ENCODE data around the gene WDR83. TPM values are rescaled to one million over a fixed set of nuclear protein-coding genes. Genes with fewer than 3 reads are reported as not detected.

The WDR83 gene
- total and polyA plus RNA-seq, 2 of the 8 experiments (the other 6 are each of a cell fraction or from before 2014, with no cell fraction given) = 12.6 to 15.3 TPM

DNA sequence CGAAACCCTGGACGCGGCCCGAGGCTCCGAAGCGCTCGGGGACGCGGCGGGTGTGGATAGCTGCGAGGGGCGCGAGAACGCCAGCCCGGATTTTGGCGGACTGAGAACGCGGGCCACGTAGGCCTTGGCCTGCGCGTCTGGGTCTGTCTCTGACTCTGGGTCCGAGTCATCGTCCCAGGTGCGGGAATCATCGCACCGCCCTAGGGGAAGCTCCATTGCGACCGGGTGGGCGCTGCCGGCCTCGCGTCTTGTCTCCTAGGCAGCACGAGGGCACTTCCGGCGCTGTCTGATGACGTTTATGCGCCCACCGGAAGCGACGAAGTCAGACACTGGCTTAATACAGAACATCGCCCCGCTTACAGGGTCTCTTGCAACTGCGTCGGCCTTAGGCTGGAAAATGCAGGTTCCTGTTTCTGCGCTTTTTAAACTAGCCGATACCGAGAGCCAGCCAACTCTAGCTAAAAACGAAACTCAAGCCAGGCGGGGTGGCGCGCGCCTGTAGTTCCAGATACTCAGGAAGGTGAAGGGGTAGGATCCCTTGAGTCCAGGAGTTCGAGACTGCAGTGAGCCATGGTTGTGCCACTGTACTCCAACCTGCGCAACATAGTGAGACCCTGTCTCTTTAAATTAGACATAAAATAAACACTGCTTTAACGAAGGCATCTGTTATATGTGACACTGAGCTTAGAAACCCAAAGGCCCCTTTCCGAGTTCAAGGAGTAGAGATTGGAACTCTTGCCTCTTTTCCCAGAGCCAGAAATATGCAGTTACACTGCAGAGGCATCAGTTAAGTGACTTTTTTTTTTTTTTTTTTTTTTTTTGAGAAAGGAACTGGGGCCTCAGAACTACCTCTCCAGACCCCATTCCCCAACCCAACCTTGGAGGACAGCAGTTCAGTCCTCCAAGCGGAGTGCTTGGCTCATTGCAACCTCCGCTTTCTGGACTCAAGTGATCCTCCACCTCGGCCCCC lies 30.0 kb downstream of the WDR83 start, which contains the start of gene FBXW9 (continued):
- TF ChIP-seq CREB1 (IDR thresholded peaks at IDR 0.05) (peak; percentile 99), SUZ12 (IDR thresholded peaks at IDR 0.05; ENCODE audit: low read length) (no peak), FOSL1 (IDR thresholded peaks at IDR 0.05; ENCODE audit: insufficient read depth, low read depth, low read length) (no peak), RXRA (IDR thresholded peaks at IDR 0.05; ENCODE audit: insufficient read depth, low read depth, low read length) (no peak), RAD21 (IDR thresholded peaks at IDR 0.05 in 1 of 2, conservative IDR thresholded peaks at IDR 0.05 in 1 of 2; ENCODE audit: low read depth in 2 of 2, low read length in 2 of 2) (no peak), ASH2L (IDR thresholded peaks at IDR 0.05; ENCODE audit: low read length) (peak; percentile 87), JUN (IDR thresholded peaks at IDR 0.05; ENCODE audit: low read depth, low read length) (no peak), RBBP5 (IDR thresholded peaks at IDR 0.05; ENCODE audit: borderline replicate concordance, low read depth, low read length) (peak; percentile 69; the same call in 1 of the 2 replicates), CHD2 (IDR thresholded peaks at IDR 0.05; ENCODE audit: low read length) (no peak), TAF7 (optimal IDR thresholded peaks at IDR 0.05; ENCODE audit: borderline replicate concordance, low read depth, low read length) (peak; percentile 62), KDM4A (IDR thresholded peaks at IDR 0.05; ENCODE audit: low read depth, low read length, severe bottlenecking) (peak; percentile 99), SP2 (IDR thresholded peaks at IDR 0.05; ENCODE audit: low read length) (no peak), CHD1 (IDR thresholded peaks at IDR 0.05; ENCODE audit: low read depth, low read length) (no peak), SRF (IDR thresholded peaks at IDR 0.05; ENCODE audit: low read depth, low read length) (peak; percentile 85), EZH2 (IDR thresholded peaks at IDR 0.05; ENCODE audit: low read depth, low read length, severe bottlenecking) (no peak), YY1 (IDR thresholded peaks at IDR 0.05; ENCODE audit: low read depth, low read length) (0 out of 2 replicates have a peak, but pooled peaks have one; percentile 44), EGR1 (IDR thresholded peaks at IDR 0.05; ENCODE audit: borderline replicate concordance, low read depth, low read length) (no peak)
- TF ChIP-seq, protein P1, sequence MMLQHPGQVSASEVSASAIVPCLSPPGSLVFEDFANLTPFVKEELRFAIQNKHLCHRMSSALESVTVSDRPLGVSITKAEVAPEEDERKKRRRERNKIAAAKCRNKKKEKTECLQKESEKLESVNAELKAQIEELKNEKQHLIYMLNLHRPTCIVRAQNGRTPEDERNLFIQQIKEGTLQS (IDR thresholded peaks at IDR 0.05; ENCODE audit: insufficient read depth, low read depth, low read length) = peak; percentile 93
- TF ChIP-seq, protein P2, sequence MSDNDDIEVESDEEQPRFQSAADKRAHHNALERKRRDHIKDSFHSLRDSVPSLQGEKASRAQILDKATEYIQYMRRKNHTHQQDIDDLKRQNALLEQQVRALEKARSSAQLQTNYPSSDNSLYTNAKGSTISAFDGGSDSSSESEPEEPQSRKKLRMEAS (IDR thresholded peaks at IDR 0.05) = no peak
- TF ChIP-seq, protein P3, sequence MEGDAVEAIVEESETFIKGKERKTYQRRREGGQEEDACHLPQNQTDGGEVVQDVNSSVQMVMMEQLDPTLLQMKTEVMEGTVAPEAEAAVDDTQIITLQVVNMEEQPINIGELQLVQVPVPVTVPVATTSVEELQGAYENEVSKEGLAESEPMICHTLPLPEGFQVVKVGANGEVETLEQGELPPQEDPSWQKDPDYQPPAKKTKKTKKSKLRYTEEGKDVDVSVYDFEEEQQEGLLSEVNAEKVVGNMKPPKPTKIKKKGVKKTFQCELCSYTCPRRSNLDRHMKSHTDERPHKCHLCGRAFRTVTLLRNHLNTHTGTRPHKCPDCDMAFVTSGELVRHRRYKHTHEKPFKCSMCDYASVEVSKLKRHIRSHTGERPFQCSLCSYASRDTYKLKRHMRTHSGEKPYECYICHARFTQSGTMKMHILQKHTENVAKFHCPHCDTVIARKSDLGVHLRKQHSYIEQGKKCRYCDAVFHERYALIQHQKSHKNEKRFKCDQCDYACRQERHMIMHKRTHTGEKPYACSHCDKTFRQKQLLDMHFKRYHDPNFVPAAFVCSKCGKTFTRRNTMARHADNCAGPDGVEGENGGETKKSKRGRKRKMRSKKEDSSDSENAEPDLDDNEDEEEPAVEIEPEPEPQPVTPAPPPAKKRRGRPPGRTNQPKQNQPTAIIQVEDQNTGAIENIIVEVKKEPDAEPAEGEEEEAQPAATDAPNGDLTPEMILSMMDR (IDR thresholded peaks at IDR 0.05; ENCODE audit: control extremely low read depth in 1 of 3, insufficient read depth in 1 of 3, low read depth in 1 of 3, low read length in 3 of 3) = no peak

All from H1 (cell line).